Retina (tissue), 1 donor: ENCODE results near the gene MINK1.
A peak's percentile ranks its signal among the peaks of the same experiment; 100 is the strongest.

Source experiments
- DNase-seq: peaks from one replicate; pipeline ENCODE4 v3.0.0-alpha.2; 2016

The MINK1 gene

GRCh38 chr17:4881761-4882555 is 48.8 kb downstream of the MINK1 start:
- peak; percentile 63 for DNase-seq

- DNase-seq: no peak
These were observed 51.3 kb downstream of the MINK1 start for GRCh38 chr17:4884489-4884888.

GRCh38 chr17:4886830-4887229 is 53.7 kb downstream of the MINK1 start:
- DNase-seq: no peak

GRCh38 chr17:4887581-4887980 is 54.4 kb downstream of the MINK1 start:
- DNase-seq: no peak

GRCh38 chr17:4891411-4892410 is 58.6 kb downstream of the MINK1 start:
- no peak for DNase-seq

GRCh38 chr17:4892499-4893221 is 59.5 kb downstream of the MINK1 start:
- DNase-seq: no peak

- DNase-seq: no peak
These were observed 60.1 kb downstream of the MINK1 start for GRCh38 chr17:4893272-4893671.

- DNase-seq: no peak
These were observed 60.8 kb downstream of the MINK1 start for GRCh38 chr17:4893721-4894560.

- DNase-seq: no peak
These were observed 62.0 kb downstream of the MINK1 start for GRCh38 chr17:4895121-4895520.

- DNase-seq: no peak
These were observed 62.7 kb downstream of the MINK1 start for GRCh38 chr17:4895657-4896331.

GRCh38 chr17:4896332-4897197 is 63.4 kb downstream of the MINK1 start:
- no peak for DNase-seq

GRCh38 chr17:4897198-4897687 is 64.1 kb downstream of the MINK1 start:
- no peak for DNase-seq

GRCh38 chr17:4897785-4898184 is 64.6 kb downstream of the MINK1 start:
- no peak for DNase-seq

- peak; percentile 27 for DNase-seq
These were observed 65.2 kb downstream of the MINK1 start for GRCh38 chr17:4898351-4898750.

GRCh38 chr17:4898927-4899326 is 65.8 kb downstream of the MINK1 start:
- no peak for DNase-seq

- DNase-seq: peak; percentile 77
These were observed 66.4 kb downstream of the MINK1 start, which contains the start of gene C17orf107 for GRCh38 chr17:4899341-4900230. Gene C17orf107 (plus strand): TSS chr17:4899536. CDS start chr17:4899763, 227 bp downstream.

- DNase-seq: peak; percentile 80
These were observed 67.3 kb downstream of the MINK1 start for GRCh38 chr17:4900231-4901107.

GRCh38 chr17:4901108-4901647 is 68.0 kb downstream of the MINK1 start:
- no peak for DNase-seq
